ENCODE data around the gene FLNA. TPM values are rescaled to one million over a fixed set of nuclear protein-coding genes. Genes with fewer than 3 reads are reported as not detected.
"Not testable (repeated sequence)": the region's sequence is repeated elsewhere in the genome, so short reads cannot be mapped to it uniquely, and the experiment has no call there.

Gene FLNA
- polyA plus RNA-seq, 1 donor, result 416 TPM

DNA sequence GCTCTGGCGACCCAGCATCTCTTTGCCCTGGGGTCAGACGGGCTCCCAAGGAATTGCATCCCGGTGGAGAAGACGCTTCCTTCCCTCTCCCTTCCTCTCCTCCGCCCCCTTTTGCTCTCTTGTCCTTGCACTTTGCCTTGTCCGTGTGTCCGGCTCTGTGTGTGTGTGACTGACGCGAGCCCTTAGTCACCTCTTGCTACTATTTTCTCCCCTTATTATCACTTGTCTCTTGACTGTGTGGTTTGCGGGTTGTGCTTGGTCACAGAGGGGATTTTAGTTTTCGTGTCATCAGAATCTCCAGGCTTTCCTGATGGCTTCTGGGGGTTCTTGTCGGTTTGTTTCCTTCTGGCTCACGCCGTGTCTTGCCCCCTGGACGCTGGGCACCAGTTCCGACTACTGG lies 31.4 kb downstream of the FLNA start:
- not testable (repeated sequence) for DNase-seq

DNA sequence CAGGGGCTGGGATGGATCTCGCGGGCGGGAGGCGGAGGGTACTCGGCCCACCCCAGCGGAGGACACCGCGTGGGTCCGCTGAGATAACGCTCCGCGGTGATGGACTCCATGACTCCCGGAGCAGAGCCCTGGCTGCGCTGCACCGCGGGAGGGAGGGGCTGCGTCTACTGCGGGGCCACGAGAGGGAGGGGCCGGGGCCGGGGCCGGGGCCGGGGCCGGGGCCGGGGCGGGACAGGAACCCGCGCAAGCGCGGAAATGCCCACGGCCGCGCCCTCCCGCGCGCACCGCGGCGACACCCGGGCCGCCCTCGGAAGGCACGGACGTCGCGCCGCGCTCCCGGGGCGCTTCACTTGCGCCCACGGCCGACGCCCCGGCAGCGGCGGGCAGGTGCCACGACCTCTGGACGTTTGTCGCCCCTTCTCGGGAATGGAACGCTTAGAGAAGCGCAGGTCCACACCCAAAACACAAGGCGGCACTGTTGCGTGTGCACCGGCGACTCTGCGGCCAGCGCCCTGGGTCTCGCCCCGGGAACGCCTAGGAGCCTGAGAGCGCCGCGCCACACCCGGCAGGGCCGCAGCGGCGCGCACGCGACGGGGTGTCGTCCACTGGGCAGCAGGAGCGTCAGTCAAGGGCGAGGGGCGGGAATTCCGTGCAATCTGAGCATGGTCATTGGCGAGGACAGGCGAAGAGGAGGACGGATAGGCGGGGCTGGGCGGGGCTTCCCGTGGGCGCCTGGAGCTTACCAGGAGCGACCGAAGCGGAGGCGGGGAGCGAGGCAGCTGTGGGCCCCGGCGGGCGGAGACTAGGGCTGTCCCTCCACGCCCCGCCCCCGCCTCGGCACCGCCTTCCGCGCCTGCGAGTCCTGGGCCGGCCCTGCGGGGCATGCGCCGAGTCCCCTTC lies 32.8 kb downstream of the FLNA start:
- DNase-seq, result not testable (repeated sequence)

DNA sequence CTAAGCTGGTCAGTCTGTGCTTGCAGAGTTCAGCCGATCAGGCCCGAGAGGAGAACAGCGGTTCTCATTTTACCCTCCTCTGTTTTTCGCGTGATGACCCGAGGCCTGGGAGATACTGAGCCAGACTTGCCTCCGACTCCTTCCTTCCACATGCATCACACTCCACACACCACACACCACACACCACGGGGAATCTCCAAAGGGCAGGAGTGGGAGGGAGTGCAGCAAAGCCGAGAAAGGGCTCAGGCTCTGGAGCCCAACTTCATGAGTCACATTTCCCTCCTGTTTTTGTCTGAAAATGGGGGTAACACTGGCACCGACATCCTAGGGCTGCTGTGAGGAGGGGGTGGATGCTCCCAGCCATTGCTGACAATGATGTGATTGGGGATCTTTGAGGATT lies 39.9 kb downstream of the FLNA start:
- no peak for DNase-seq

DNA sequence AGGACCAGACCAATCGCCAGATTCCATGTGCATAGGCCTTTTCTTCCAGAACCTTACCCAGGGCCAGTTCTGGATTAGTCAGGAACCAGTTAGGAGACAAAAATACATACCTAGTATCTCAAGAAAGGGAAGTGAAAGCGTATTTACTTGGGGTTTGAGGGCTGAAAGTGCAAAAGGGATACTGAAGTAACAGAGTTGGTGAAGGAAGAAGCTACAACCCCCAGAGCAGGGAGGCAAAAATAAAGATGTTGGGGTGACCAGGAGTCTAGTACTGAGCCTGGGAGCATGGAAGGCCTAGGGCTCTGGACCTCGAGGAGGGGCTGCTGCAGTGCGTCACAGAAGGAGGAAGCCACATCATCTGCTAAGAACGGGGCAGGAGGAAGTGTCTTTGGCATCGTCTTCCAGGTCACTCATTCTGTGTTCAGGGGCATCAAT lies 40.6 kb downstream of the FLNA start:
- no peak for DNase-seq

DNA sequence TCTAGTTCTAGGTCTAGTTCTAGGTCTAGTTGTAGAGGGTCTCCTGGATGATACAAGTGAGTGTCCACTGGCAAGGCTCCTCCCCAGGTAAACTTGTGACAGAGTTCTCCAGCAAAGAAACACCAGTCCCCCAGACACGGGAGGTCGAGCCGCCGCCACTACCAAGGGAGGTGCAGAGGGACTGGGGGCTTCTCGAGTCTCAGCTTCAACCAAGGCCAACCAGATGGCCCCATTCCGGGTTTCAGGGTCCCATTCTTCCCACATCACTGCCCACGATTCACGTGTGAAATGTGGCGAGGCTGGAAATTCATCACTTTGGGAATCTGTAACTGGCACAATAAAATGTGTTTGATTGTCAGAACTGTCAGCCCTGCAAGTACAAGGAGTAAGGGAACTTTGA lies 41.3 kb downstream of the FLNA start:
- DNase-seq, result no peak

DNA sequence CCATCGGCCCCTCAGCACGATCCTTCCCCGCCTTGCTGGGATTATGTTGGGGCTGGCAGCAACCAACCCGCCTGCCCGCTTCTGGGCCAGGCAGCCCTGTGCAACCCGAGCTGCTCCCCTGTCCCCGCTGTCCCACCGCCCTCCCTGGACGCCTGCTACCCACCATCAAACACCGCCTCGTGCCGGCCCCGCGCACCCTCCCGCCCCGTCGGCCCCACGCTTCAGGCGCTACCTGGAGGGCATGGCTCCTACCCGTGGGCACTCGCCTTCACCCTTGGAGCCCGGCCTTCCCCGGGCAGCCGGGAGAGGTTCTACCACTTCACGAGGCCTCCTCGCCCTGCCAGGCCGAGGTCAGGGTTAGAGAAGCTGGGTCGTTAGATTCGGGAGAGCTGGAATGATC lies 41.9 kb downstream of the FLNA start:
- no peak for DNase-seq

DNA sequence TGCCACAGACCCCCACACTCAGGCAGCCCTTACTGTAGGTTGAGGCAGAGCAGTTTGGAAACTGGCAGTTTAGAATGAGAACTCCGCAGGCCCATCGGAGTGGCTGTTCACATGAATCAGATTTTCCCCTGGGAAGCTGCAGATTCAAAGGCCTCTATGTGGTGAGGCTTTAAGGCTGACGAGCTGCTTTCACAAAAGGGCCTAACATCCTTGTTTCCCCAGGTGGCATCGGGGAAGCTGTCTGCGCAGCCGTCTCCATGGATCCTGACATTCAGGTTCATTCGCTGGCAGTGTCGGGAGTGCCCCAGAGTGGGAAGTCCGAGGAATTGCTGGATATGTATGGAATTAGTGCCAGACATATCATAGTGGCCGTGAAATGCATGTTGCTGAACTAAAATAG lies 45.1 kb downstream of the FLNA start:
- no peak for DNase-seq

DNA sequence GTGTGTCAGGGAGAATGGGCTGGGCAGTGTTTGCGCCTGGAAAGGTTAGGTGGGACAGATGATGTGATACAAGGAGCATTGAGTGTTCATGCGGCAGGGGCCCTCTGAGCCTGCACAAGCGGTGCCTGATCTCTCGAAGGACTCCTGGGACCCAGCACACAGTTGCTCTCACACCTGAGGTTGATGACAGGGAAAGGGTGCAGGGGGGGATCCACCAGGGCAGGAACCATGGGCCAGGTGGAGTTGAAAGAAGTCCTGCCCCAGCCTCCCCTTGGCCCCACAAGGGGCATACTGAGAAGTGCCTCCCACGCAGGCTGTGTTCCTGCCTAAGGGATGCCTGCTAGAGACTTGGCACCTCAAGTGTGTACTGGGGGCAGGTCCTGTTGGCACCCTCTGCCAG lies 45.8 kb downstream of the FLNA start:
- no peak for DNase-seq

DNA sequence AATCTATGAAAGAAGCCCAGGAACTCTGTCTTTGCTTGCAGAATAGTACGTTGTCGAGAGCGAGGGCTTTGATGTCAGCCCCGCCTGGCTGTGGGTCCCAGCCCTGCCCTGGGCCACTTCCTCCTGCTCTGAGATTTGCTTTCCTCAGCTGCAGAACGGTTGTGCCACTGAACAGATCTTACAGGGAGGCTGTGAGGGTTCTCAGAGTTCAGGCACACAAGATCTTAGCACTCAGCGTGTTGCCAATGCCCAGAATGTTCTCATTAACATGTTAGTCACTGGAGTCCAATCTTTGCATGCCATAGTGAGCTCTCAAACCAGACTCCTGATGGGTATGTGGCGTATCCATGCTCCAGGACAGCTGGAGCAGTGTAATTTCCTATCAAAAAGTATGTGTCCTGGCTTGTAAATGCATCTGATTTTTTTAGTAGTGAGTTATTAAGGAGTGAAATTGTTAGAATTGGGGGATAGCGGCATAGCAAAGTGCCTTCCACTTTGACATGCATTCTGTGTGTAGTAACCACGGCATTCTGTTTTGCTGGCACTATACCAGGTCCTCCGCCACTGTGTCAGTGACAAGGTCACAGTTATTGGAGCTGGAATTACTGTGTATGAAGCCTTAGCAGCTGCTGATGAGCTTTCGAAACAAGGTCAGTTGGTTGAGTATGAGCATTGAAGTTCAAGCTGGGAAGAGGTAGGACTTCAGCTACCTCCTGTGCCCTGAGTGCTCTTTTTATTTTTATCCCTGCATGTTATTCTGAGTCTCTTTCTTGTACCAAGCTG lies 47.2 kb downstream of the FLNA start:
- DNase-seq, result no peak

DNA sequence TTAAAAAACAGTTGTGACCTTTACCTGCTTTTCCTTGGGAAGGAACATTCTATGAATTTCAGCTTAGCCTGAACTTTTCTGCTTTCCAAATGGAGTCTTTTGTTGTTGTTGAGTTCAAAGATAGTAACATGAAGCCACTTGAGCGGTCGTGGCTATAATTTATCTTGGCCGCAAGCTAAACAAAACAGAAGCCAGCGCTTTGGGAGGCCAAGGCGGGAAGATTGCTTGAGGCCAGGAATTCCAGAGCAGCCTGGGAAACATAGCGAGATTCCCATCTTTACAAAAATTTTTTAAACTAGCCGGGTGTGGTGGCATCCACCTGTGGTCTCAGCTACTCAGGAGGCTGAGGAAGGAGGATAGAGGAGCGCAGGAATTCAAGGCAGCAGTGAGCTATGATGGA lies 48.9 kb downstream of the FLNA start:
- DNase-seq, result peak; percentile 54

DNA sequence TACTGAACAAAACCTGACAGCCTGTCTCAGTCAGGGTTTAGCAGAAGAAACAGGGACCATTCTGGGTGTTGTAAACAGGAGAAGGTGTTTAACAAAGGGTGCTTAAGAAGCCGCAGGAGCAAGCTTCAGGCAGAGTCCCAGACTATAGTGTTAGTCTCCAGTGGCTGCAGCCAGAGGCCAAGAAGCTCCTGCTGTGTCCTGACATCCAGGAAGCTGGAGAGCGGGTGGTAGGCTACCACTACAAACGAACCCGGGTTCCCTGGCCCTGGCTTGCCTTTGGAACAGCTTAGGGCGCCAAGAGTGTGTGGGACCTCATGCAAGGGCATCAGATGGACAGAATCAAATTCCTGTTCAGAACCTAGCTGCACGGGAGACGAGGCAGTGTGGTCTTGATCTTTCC lies 50.9 kb downstream of the FLNA start:
- no peak for DNase-seq

DNA sequence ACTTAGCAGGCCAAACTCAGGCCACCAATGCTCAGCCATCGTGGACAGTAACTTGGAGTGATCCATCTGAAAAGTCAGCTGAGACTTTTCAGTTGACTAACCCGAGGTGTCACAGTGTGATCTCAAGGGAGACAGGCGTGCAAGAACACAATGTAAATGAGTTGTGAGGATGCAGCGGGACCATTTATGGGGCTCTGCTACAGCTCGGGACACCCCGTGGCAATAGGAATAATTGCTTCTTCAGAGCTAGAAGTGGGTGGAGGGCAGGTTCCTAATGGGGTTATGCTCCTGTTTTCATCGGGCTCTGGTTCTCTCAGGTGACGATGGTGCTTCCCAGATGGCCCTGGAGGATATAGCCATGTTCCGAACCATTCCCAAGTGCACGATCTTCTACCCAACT lies 51.5 kb downstream of the FLNA start:
- no peak for DNase-seq

DNA sequence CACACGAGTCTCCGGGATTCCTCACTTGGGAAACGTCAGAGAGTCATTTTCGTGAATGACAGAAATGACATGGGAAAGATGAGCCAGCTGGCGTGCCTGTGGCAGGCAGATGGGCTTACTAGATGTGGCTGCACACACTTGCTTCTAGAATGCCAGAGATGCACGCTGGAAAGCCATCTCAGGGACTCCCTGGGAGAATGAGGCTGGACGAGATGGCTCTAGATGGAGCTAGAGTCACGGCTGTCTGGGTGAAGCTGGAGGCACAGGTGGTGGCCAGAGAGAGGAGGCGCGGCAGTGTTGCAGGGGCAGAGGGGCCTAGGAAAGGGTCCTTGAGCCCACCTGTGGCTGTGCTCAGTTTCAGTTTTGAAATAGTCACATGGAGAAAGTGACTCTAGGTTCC lies 52.8 kb downstream of the FLNA start:
- no peak for DNase-seq

DNA sequence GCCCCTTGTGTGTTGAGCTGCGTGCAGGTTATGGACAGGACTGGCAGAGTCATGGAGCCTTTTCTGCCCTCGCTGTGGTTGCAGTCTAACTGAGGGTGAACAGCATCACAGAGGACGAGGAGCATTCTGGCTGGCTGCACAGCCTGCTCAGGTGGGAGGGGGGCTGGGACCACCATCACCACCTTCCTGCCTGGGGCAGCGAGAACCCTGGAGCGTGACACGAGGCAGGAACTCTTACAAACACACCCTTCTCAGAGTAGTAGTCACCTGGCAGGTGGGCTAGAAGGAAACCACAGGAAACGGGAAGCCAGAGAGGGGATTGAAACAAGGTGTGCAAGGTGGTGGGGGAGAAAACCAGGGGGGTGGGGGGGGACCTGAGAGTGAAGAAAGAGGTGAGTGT lies 53.3 kb downstream of the FLNA start:
- no peak for DNase-seq

DNA sequence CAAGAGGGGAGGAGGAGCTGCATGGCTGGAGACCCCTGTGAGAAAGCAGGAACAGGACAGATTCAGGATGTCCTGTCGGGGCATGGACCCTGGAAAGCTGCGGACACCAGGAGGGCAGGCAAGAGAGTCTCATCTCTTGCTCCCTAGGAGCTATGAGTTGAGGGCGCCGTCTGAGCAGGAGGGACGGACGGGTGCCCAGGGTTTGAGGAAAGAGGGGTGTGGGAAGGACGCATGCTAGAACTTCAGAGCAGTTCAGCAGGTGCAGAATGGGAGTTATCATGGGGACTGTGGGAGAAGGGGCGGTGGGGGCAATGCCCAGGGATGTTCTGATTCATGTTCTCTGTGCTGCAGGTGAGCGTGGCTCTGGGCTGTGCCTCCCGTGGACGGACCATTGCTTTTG lies 54.0 kb downstream of the FLNA start:
- no peak for DNase-seq

DNA sequence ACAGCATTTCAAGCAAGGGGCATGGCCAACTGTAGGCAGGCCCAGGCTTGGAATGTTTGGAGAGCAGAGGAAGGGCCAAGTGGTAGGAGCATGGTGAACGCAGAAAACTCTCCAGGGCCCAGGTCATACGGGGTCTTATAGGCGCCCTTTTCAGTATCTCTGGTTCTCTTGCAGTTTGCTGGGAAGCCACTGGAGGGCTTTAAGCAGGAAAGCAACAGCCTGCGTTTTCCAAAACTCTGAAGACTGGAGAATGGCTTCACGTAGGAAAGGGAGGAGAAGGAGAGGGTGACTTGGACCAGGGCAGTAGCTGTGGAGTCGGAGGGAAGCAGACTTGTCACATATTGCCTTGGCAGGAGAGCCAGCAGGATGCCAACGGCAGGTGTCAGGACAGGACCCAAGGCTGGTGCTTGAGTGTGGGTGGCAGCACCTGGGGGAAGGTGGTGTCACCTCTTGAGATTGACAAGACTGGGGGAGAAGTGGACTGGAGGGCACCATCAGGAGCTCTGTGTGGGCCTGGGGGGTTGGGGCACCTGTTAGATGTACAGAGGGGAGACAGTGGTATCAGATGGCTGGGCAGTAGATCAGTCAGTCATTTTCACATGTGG lies 56.9 kb downstream of the FLNA start:
- no peak for DNase-seq

DNA sequence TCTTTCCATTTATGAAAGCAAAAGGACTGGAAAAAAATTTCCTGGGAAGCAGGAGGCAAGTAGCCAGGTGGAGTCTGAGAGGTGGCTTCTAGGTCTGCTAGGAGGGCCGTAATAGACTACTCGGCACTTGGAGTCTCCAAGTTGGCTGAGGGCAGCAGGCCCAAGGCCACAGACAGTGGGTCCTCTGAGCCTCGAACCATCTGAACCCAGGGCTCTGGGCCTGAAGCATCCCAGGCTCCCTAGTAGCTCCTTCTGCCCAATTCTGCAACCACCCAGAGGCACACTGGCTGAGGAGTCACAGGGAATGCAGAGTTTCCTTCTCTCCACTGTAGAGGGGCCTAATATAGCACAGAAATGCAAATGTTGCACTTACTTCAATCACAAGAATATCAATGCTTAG lies 59.0 kb downstream of the FLNA start:
- DNase-seq, result no peak

DNA sequence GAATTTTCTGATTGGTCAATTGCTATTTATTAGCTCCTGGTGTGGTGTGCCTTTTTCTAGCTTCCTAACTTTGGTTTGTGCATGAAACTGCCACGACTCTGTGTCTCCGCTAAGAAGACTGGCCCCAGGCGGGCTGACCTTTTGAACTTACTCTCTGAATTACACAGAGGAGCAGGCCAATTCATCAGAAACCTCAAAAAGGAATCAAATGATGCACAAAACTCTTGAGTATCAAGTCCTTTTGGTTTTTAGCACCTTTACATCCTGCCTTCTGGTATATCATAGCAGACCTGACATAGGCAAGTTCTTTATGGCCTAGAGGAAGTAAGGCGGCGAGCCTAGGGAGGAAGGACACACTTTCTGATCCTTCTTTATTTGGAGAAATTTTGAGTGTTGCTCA lies 61.3 kb downstream of the FLNA start:
- no peak for DNase-seq

DNA sequence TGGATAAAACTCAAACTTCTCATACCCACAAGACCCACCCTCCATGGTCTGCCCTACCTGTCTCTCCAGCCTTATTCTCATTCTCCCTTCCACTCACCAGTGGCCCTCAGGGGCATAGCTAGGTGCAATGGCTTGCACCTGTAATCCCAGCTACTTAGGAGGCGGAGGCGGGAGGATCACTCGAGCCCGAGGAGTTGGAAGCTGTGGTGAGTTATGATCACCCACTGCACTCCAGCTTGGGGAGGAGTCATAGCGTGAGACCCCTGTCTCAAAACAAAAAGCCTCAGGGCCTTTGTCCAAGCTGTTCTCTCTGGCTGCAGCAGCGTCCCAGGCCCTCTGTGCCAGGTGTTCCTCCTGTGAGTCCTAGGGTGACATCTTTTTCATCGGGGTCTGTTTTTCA lies 62.3 kb downstream of the FLNA start:
- DNase-seq, result no peak

DNA sequence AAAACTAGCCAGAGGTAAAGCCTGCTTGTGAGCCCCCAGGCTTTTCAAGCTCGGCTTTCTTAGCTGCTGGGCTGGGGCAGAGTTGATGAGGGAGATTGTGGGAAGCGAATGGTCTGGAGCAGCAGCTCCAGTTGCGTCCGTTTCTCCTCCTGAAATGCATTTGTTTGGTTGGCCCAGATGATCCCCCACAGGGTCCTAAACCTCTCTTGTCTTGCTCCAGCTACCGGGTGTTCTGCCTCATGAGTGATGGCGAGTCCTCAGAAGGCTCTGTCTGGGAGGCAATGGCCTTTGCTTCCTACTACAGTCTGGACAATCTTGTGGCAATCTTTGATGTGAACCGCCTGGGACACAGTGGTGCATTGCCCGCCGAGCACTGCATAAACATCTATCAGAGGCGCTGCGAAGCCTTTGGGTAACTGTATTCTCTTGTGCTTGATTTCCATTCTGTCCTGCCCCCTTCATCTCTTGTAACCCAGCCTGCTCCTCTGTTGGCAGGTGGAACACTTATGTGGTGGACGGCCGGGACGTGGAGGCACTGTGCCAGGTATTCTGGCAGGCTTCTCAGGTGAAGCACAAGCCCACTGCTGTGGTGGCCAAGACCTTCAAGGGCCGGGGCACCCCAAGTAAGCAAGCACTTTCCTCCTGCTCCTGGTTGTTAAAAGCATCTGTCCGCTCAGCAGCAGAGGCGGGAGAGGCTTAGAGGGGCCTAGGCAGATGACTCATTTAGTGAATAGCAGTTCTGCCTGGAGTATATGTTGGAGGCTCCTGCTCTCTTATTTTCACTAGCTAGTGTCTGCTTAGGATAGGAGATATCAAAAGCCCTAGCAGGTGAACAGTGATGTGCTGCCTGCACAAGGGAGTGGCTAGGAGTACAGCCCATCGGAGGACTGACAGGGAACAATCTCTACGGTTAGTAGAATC lies 63.6 kb downstream of the FLNA start:
- no peak for DNase-seq

DNA sequence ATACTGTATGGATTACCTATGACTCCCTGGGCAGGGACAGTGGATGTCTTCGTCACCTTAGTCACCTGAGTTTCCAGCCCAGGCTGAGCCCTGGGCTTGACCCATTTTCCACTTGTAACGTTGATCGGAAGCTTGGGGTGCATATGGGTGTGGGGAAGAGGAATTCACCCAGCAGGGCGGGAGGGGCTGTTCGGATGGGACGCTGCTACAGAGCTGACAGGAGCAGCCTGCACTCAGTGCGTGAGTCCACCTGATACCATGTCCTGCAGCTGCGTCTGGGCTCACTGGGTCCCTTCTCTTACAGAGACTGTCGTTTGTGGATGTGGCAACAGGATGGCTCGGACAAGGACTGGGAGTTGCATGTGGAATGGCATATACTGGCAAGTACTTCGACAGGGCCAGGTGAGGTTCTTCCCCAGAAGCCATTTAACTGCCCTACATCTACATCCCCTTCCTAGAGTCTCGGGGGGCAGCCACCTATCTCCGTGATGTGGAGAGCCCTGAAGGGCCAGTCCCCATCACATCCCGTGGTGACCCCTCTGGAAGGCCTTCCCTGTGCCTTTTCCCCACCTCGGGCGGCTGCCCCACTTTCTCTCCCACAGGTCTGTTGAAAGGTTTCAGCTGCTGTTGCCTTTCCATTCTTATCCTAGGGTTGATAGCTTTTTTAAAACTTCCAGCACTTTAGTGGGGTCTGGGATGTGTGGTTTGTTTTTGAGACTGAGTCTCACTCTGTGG lies 65.2 kb downstream of the FLNA start:
- no peak for DNase-seq
